ENCODE results near the gene ARHGEF38. TPM values are rescaled to one million over a fixed set of nuclear protein-coding genes. Genes with fewer than 3 reads are reported as not detected.
A peak's percentile ranks its signal among the peaks of the same experiment; 100 is the strongest.

Gene ARHGEF38
- total RNA-seq, 2 donors from 2014 or later, result not detected

DNA sequence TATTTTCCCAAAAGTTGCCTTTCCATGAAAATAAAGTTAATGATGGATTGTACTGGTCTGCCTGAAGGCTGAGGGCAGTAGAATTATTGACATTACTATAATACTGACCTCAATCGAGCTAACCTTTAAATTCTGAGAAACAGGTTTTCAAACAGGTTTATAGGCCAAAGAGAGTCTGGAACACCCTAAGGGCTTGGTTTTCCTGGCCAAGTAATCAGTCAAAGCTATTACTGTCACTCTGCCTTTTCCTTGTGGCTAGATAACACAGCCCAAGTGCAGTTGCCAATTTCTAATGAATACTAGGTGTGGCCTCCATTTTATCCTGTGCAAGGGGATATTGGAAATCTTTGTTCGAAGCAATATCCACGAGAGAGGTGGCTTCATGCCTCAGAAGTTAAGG is 80.8 kb downstream of the ARHGEF38 start:
- no peak for DNase-seq (ENCODE audit: low spot score)
- no peak for ATAC-seq (ENCODE audit: insufficient number of reproducible peaks, low FRiP score, low read depth)

DNA sequence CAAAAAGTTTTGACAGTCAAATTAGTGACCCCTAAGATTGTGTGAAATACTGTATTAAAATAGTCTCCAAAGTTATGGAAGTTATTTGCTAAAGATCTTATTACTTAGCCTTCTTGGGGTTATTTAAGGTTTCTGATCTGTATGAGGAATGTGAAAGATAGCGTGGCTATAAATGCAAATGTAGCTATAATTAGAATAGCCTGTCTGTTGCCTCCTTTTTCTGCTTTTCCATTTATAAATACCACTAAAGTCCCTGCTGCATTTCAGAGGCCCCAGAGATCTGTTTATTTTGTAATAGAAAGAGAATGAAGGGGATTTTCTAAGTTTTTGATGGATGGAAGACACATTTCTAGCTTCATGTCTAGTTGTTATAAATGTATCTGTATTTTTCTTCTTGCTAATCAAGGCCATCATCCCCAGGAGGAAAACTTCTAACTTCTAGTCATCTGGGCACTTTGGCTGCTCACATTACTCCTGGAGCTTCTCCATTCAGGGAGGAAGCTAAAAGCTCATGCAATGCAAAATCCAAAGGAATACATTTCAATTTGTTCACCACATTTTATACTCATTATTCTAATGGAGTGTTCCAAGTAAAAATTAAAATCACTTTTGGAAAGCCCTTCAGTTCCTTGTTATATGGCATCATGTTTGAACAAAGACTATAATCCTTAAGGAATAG is 82.1 kb downstream of the ARHGEF38 start:
- TF ChIP-seq, protein P1, sequence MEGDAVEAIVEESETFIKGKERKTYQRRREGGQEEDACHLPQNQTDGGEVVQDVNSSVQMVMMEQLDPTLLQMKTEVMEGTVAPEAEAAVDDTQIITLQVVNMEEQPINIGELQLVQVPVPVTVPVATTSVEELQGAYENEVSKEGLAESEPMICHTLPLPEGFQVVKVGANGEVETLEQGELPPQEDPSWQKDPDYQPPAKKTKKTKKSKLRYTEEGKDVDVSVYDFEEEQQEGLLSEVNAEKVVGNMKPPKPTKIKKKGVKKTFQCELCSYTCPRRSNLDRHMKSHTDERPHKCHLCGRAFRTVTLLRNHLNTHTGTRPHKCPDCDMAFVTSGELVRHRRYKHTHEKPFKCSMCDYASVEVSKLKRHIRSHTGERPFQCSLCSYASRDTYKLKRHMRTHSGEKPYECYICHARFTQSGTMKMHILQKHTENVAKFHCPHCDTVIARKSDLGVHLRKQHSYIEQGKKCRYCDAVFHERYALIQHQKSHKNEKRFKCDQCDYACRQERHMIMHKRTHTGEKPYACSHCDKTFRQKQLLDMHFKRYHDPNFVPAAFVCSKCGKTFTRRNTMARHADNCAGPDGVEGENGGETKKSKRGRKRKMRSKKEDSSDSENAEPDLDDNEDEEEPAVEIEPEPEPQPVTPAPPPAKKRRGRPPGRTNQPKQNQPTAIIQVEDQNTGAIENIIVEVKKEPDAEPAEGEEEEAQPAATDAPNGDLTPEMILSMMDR (IDR thresholded peaks at IDR 0.05), result no peak
- Histone ChIP-seq H3K27ac (peak overlapping the region in 1 of 2 donors; percentile 20), H3K4me3 (no peak overlapping the region), H3K27me3 (replicated peaks; ENCODE audit: insufficient read depth) (no peaks in the 10 kb centered on the region), H3K4me1 (ENCODE audit: control insufficient read depth in 1 of 2, low read depth in 2 of 2) (peaks cover 17 to 30% of the 10 kb centered on the region in 2 donors), H3K36me3 (no peaks in the 10 kb centered on the region), H3K9me3 (no peaks in the 10 kb centered on the region)
- ATAC-seq (ENCODE audit: insufficient number of reproducible peaks, low FRiP score, low read depth) (no peak), DNase-seq (ENCODE audit: low spot score) (no peak)

More for the DNA sequence above, 80.8 kb downstream of the ARHGEF38 start:
- no peak overlapping the region for H3K4me3 ChIP-seq
- H3K27me3 ChIP-seq (replicated peaks; ENCODE audit: insufficient read depth), result no peaks in the 10 kb centered on the region
- H3K4me1 ChIP-seq (ENCODE audit: control insufficient read depth in 1 of 2, low read depth in 2 of 2), result peaks cover 17 to 30% of the 10 kb centered on the region in 2 donors
- no peaks in the 10 kb centered on the region for H3K9me3 ChIP-seq
- no peaks in the 10 kb centered on the region for H3K36me3 ChIP-seq
- H3K27ac ChIP-seq, result no peak overlapping the region
- TF ChIP-seq, protein P1 (IDR thresholded peaks at IDR 0.05), result no peak

DNA sequence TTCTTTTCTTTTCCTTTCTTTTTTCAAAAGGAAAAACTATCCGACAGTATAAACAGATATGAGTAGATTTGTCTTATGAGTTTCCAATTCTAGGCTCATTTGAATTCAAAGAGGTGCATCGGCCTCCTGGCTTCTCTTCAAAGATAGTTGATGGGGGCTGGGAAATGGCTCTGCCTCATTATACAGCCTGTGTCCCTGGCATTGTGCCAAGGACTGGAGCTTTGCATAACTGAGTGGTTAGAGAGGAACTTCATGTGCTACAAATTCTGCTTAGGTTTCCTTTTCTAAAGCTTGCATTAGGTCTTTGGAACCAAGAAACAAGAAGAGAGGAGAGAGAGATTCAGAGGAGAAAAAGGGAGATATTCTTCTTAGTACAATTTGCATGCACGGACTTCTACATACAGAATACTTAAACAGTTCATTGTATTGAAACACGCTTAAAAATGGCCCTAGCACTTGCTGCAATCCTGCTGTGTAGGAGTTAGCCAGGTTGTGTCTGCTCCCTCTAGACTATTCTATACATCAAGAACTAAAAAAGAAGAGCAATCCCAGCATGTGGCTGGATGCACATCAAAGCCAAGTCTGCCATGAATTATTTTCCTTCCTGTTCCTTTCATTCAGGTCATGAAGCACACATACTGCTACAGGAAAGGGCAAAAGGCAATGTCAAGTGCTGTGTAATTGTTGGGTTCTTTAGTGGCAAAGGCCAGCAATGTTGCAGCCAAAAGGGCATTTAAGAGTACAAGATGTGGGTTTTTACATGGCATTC is 85.2 kb downstream of the ARHGEF38 start:
- Histone ChIP-seq H3K9me3 (no peaks in the 10 kb centered on the region), H3K4me3 (no peak overlapping the region), H3K27me3 (replicated peaks; ENCODE audit: insufficient read depth) (no peaks in the 10 kb centered on the region), H3K27ac (no peak overlapping the region), H3K4me1 (ENCODE audit: control insufficient read depth in 1 of 2, low read depth in 2 of 2) (peaks cover 17 to 30% of the 10 kb centered on the region in 2 donors), H3K36me3 (no peaks in the 10 kb centered on the region)
- DNase-seq (ENCODE audit: low spot score) (peak; percentile 47), ATAC-seq (ENCODE audit: insufficient number of reproducible peaks, low FRiP score, low read depth) (no peak)
- TF ChIP-seq, protein P1 (IDR thresholded peaks at IDR 0.05), result no peak

DNA sequence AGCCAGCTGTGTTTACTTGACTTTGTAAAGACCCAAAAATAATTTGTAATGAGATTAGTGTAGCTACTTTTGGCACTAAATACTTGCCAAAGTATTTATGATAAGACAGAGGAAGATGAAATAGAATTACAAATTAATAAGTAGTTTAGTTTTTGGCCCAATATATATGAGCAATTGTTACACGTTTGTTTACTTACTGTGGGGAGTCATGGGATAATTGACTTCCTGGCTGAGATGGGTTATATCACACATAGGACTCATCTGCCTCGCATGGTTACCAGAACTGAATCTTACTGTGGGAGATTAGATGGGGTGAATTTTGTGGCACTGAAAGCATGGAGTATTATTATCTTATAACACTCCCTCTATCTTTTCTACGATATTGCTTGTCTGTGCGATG is 89.4 kb downstream of the ARHGEF38 start:
- ATAC-seq (ENCODE audit: insufficient number of reproducible peaks, low FRiP score, low read depth) (no peak), DNase-seq (ENCODE audit: low spot score) (no peak)
- Histone ChIP-seq H3K4me1 (ENCODE audit: control insufficient read depth in 1 of 2, low read depth in 2 of 2) (peaks cover 0 to 8% of the 10 kb centered on the region in 2 donors), H3K36me3 (no peaks in the 10 kb centered on the region), H3K27me3 (replicated peaks; ENCODE audit: insufficient read depth) (no peaks in the 10 kb centered on the region), H3K4me3 (no peak overlapping the region), H3K27ac (no peak overlapping the region), H3K9me3 (no peaks in the 10 kb centered on the region)
- TF ChIP-seq, protein P1 (IDR thresholded peaks at IDR 0.05), result no peak

DNA sequence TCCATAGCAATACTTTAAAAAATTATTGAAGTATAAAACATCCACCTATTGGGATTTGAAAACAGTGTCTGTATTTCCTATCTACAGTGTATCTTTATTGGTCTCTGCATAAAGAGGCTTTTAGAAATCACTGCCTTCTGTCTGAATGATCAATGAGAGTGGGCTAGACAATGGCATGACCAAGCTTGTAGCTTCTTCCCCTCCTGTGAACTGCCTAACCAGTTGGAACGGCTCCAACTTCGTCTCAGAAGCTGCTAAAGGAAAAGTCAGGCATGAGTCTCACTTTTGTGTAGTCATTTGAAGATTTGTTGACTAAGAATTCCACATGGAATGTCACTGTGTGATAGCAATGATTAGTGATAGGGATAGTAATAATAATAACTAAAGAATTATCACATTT is 91.8 kb downstream of the ARHGEF38 start:
- no peaks in the 10 kb centered on the region for H3K4me1 ChIP-seq (ENCODE audit: control insufficient read depth in 1 of 2, low read depth in 2 of 2)
- DNase-seq (ENCODE audit: low spot score) (no peak), ATAC-seq (ENCODE audit: insufficient number of reproducible peaks, low FRiP score, low read depth) (no peak)
- H3K9me3 ChIP-seq, result no peaks in the 10 kb centered on the region
- TF ChIP-seq, protein P1 (IDR thresholded peaks at IDR 0.05), result no peak
- H3K27ac ChIP-seq, result no peak overlapping the region
- no peaks in the 10 kb centered on the region for H3K27me3 ChIP-seq (replicated peaks; ENCODE audit: insufficient read depth)
- no peaks in the 10 kb centered on the region for H3K36me3 ChIP-seq
- no peak overlapping the region for H3K4me3 ChIP-seq
